ENCODE measurements around the gene TMEM244. TPM values are rescaled to one million over a fixed set of nuclear protein-coding genes. Genes with fewer than 3 reads are reported as not detected.

Gene TMEM244
- total RNA-seq, 1 donor from 2014 or later, result not detected

GRCh38 chr6:129866688-129867087 lies 5.6 kb upstream of the TMEM244 start:
- no peaks in the 10 kb centered on the region for H3K36me3 Mint-ChIP-seq (ENCODE audit: low read depth)
- H3K27me3 Mint-ChIP-seq (ENCODE audit: low read depth), result no peaks in the 10 kb centered on the region
- H3K27ac Mint-ChIP-seq (ENCODE audit: unreplicated experiment), result no peak overlapping the region
- DNase-seq (ENCODE audit: low read depth, low spot score), result no peak
- no peak overlapping the region for H3K4me3 Mint-ChIP-seq
- no peak for TF ChIP-seq CTCF (conservative IDR thresholded peaks at IDR 0.05)
- H3K4me1 Mint-ChIP-seq, result peaks cover 8% of the 10 kb centered on the region
- H3K9me3 Mint-ChIP-seq, result no peaks in the 10 kb centered on the region

- Mint-ChIP-seq H3K9me3 (no peaks in the 10 kb centered on the region), H3K27me3 (ENCODE audit: low read depth) (no peaks in the 10 kb centered on the region), H3K4me1 (peaks cover 8% of the 10 kb centered on the region), H3K36me3 (ENCODE audit: low read depth) (no peaks in the 10 kb centered on the region), H3K4me3 (no peak overlapping the region), H3K27ac (ENCODE audit: unreplicated experiment) (peak overlapping the region; percentile 22)
- no peak for DNase-seq (ENCODE audit: low read depth, low spot score)
- TF ChIP-seq CTCF (conservative IDR thresholded peaks at IDR 0.05), result no peak
Observed at GRCh38 chr6:129866256-129866655, 5.1 kb upstream of the TMEM244 start.

GRCh38 chr6:129865013-129865412 lies 3.9 kb upstream of the TMEM244 start:
- Mint-ChIP-seq H3K27me3 (ENCODE audit: low read depth) (no peaks in the 10 kb centered on the region), H3K27ac (ENCODE audit: unreplicated experiment) (no peak overlapping the region), H3K4me3 (no peak overlapping the region), H3K36me3 (ENCODE audit: low read depth) (no peaks in the 10 kb centered on the region), H3K9me3 (no peaks in the 10 kb centered on the region), H3K4me1 (peaks cover 12% of the 10 kb centered on the region)
- no peak for DNase-seq (ENCODE audit: low read depth, low spot score)
- TF ChIP-seq CTCF (conservative IDR thresholded peaks at IDR 0.05), result no peak

- Mint-ChIP-seq H3K4me3 (no peak overlapping the region), H3K27me3 (ENCODE audit: low read depth) (no peaks in the 10 kb centered on the region), H3K4me1 (peaks cover 12% of the 10 kb centered on the region), H3K9me3 (no peaks in the 10 kb centered on the region), H3K27ac (ENCODE audit: unreplicated experiment) (no peak overlapping the region), H3K36me3 (ENCODE audit: low read depth) (no peaks in the 10 kb centered on the region)
- no peak for TF ChIP-seq CTCF (conservative IDR thresholded peaks at IDR 0.05)
- DNase-seq (ENCODE audit: low read depth, low spot score), result no peak
Observed at GRCh38 chr6:129863664-129864063, 2.5 kb upstream of the TMEM244 start.

- H3K9me3 Mint-ChIP-seq, result peaks cover 3% of the 10 kb centered on the region
- no peak for DNase-seq (ENCODE audit: low read depth, low spot score)
- H3K36me3 Mint-ChIP-seq (ENCODE audit: low read depth), result no peaks in the 10 kb centered on the region
- H3K27ac Mint-ChIP-seq (ENCODE audit: unreplicated experiment), result no peak overlapping the region
- TF ChIP-seq CTCF (conservative IDR thresholded peaks at IDR 0.05), result no peak
- no peaks in the 10 kb centered on the region for H3K27me3 Mint-ChIP-seq (ENCODE audit: low read depth)
- H3K4me3 Mint-ChIP-seq, result no peak overlapping the region
- peaks cover 4% of the 10 kb centered on the region for H3K4me1 Mint-ChIP-seq
Observed at GRCh38 chr6:129859524-129859923, 1.6 kb downstream of the TMEM244 start.

- no peaks in the 10 kb centered on the region for H3K36me3 Mint-ChIP-seq (ENCODE audit: low read depth)
- TF ChIP-seq CTCF (conservative IDR thresholded peaks at IDR 0.05), result no peak
- peaks cover 3% of the 10 kb centered on the region for H3K9me3 Mint-ChIP-seq
- no peak for DNase-seq (ENCODE audit: low read depth, low spot score)
- H3K27ac Mint-ChIP-seq (ENCODE audit: unreplicated experiment), result no peak overlapping the region
- peaks cover 4% of the 10 kb centered on the region for H3K4me1 Mint-ChIP-seq
- H3K27me3 Mint-ChIP-seq (ENCODE audit: low read depth), result no peaks in the 10 kb centered on the region
- H3K4me3 Mint-ChIP-seq, result no peak overlapping the region
Observed at GRCh38 chr6:129857838-129858237, 3.3 kb downstream of the TMEM244 start.
